Natural killer cell (primary cell): Measurements from ENCODE around the gene RBM15B. TPM values are rescaled to one million over a fixed set of nuclear protein-coding genes. Genes with fewer than 3 reads are reported as not detected.

ENCODE experiments used
- ATAC-seq, 3 donors: fragments of 150-1000 bp in 2 of 3; fragments of 200-7000 bp in 1 of 3; cut with Tn5 transposase; 1 replicate in 1 of 3; 2 replicates in 2 of 3; pipeline ENCODE4 v1.10.0; 2021; ENCODE audit warnings: mild to moderate bottlenecking in 2 of 3, moderate library complexity in 2 of 3
- DNase-seq, 2 donors: peaks; one replicate each; pipeline versions ENCODE4 v3.0.0 to v3.0.0-alpha.2; 2013 to 2021; ENCODE audit warnings: mixed read lengths in 1 of 2
- H3K27ac ChIP-seq: one replicate; pipeline ENCODE4 v1.5.1; 2013; ENCODE audit warnings: mild to moderate bottlenecking, low read length
- H3K27me3 ChIP-seq: one replicate; pipeline ENCODE4 v1.6.1; 2013; ENCODE audit warnings: low read length; ENCODE audit not compliant: control insufficient read depth, insufficient read depth
- H3K36me3 ChIP-seq: one replicate; pipeline ENCODE4 v1.6.1; 2013; ENCODE audit warnings: low read length; ENCODE audit not compliant: control insufficient read depth, insufficient read depth
- H3K4me1 ChIP-seq: one replicate; pipeline ENCODE4 v1.6.1; 2013; ENCODE audit warnings: low read length; ENCODE audit not compliant: control insufficient read depth, insufficient read depth
- H3K4me3 ChIP-seq: one replicate; pipeline ENCODE4 v1.5.1; 2013; ENCODE audit warnings: low read length
- H3K9me3 ChIP-seq: one replicate; pipeline ENCODE4 v1.6.1; 2013; ENCODE audit warnings: low read length; ENCODE audit not compliant: control insufficient read depth, insufficient read depth
- H3K27ac Mint-ChIP-seq, 2 donors: one replicate each; pipeline ENCODE4 v1.8.0; 2022; ENCODE audit warnings: mild to moderate bottlenecking in 2 of 2, mixed read lengths in 2 of 2, moderate library complexity in 1 of 2
- H3K27me3 Mint-ChIP-seq, 2 donors: one replicate each; pipeline ENCODE4 v1.8.0; 2022; ENCODE audit warnings: low read depth in 2 of 2, mixed read lengths in 2 of 2
- H3K36me3 Mint-ChIP-seq: one replicate; pipeline ENCODE4 v1.8.0; 2022; ENCODE audit warnings: mixed read lengths
- H3K4me1 Mint-ChIP-seq, 2 donors: one replicate each; pipeline ENCODE4 v1.8.0; 2022; ENCODE audit warnings: mixed read lengths in 2 of 2
- H3K4me3 Mint-ChIP-seq: one replicate; pipeline ENCODE4 v1.8.0; 2022; ENCODE audit warnings: mild to moderate bottlenecking, moderate library complexity, mixed read lengths
- H3K9me3 Mint-ChIP-seq, 2 donors: one replicate each; pipeline ENCODE4 v1.8.0; 2022; ENCODE audit warnings: mixed read lengths in 2 of 2
- CTCF ChIP-seq: fragments of 200-600 bp; IDR thresholded peaks from one replicate; pipeline ENCODE4 v1.8.0; 2022; ENCODE audit warnings: antibody characterized with exemption
- WGBS: methylation state at CpG from one replicate; pipeline ENCODE4 v1.1.7; 2013; ENCODE audit warnings: missing lambda C conversion rate; ENCODE audit not compliant: insufficient coverage; 5-methylcytosine and 5-hydroxymethylcytosine counted together
- intact Hi-C: fragments of 100-400 bp; cut with micrococcal nuclease; formaldehyde crosslinking; loops from one replicate; pipeline ENCODE4 v1.14.2; 2022
- total RNA-seq, 4 donors: library from RNA; stranded (reverse); fragments of 120-200 nt in 1 of 4; gene quantifications; one replicate each; pipeline versions ENCODE4 v1.2.3 to v1.2.4, GENCODE V29; 2013 to 2022

The RBM15B gene
- total RNA-seq, 3 donors from 2014 or later (not counting 1 experiment from before 2014, with no cell fraction given): 23.7 to 29.0 (median 28.6) TPM

GRCh38 chr3:51398595-51399310, 7.7 kb downstream of the RBM15B start:
- intact Hi-C loops: no loop called here

GRCh38 chr3:51400166-51400565, 9.1 kb downstream of the RBM15B start:
- Mint-ChIP-seq H3K36me3 (no peaks in the 10 kb centered on the region), H3K27ac (peak overlapping the region in 1 of 2 donors; percentile 10), H3K4me1 (peaks cover 6 to 16% of the 10 kb centered on the region in 2 donors), H3K9me3 (no peaks in the 10 kb centered on the region), H3K27me3 (no peaks in the 10 kb centered on the region), H3K4me3 (no peak overlapping the region)
- H3K4me1 ChIP-seq: peaks cover 13% of the 10 kb centered on the region
- no peak for ATAC-seq
- intact Hi-C loops: no loop called here
- no peaks in the 10 kb centered on the region for H3K9me3 ChIP-seq
- H3K36me3 ChIP-seq: peaks cover 63% of the 10 kb centered on the region
- WGBS: 61% methylated on average over 4 of the region's 4 CpGs
- no peaks in the 10 kb centered on the region for H3K27me3 ChIP-seq
- H3K4me3 ChIP-seq: no peak overlapping the region
- DNase-seq: no peak
- H3K27ac ChIP-seq: no peak overlapping the region
- TF ChIP-seq CTCF: no peak

More at GRCh38 chr3:51398595-51399310, 7.7 kb downstream of the RBM15B start:
- Histone ChIP-seq H3K27me3 (no peaks in the 10 kb centered on the region), H3K4me1 (peaks cover 19% of the 10 kb centered on the region), H3K4me3 (no peak overlapping the region), H3K27ac (no peak overlapping the region), H3K36me3 (peaks cover 76% of the 10 kb centered on the region), H3K9me3 (no peaks in the 10 kb centered on the region)
- 89% methylated on average over 8 of the region's 8 CpGs for whole genome bisulfite sequencing
- TF ChIP-seq CTCF: no peak
- H3K36me3 Mint-ChIP-seq: peaks cover 6% of the 10 kb centered on the region
- peak overlapping the region in 1 of 2 donors; percentile 8 for H3K27ac Mint-ChIP-seq
- H3K27me3 Mint-ChIP-seq: no peaks in the 10 kb centered on the region
- ATAC-seq (no peak), DNase-seq (no peak)
- no peak overlapping the region for H3K4me3 Mint-ChIP-seq
- peaks cover 15 to 30% of the 10 kb centered on the region in 2 donors for H3K4me1 Mint-ChIP-seq
- no peaks in the 10 kb centered on the region for H3K9me3 Mint-ChIP-seq

- 88% methylated on average over 4 of the region's 4 CpGs for WGBS
- no peak for ATAC-seq
- TF ChIP-seq CTCF: no peak
- Histone ChIP-seq H3K4me1 (peaks cover under 1% of the 10 kb centered on the region), H3K36me3 (peaks cover 49% of the 10 kb centered on the region), H3K27ac (no peak overlapping the region), H3K9me3 (no peaks in the 10 kb centered on the region), H3K4me3 (no peak overlapping the region), H3K27me3 (no peaks in the 10 kb centered on the region)
- Mint-ChIP-seq H3K9me3 (no peaks in the 10 kb centered on the region), H3K27me3 (no peaks in the 10 kb centered on the region), H3K4me1 (peaks cover 9 to 10% of the 10 kb centered on the region in 2 donors), H3K4me3 (no peak overlapping the region), H3K27ac (no peak overlapping the region), H3K36me3 (no peaks in the 10 kb centered on the region)
- intact Hi-C loops: no loop called here
- DNase-seq: no peak
Measured at GRCh38 chr3:51401735-51402134, 10.7 kb downstream of the RBM15B start.

GRCh38 chr3:51403675-51404074, 12.6 kb downstream of the RBM15B start:
- no peak overlapping the region for H3K4me3 Mint-ChIP-seq
- Histone ChIP-seq H3K27ac (no peak overlapping the region), H3K27me3 (no peaks in the 10 kb centered on the region), H3K9me3 (no peaks in the 10 kb centered on the region), H3K4me1 (no peaks in the 10 kb centered on the region), H3K4me3 (no peak overlapping the region), H3K36me3 (peaks cover 37% of the 10 kb centered on the region)
- H3K27ac Mint-ChIP-seq: no peak overlapping the region
- no peak for ATAC-seq
- H3K27me3 Mint-ChIP-seq: no peaks in the 10 kb centered on the region
- H3K4me1 Mint-ChIP-seq: peaks cover 7 to 10% of the 10 kb centered on the region in 2 donors
- no peak for DNase-seq
- no peaks in the 10 kb centered on the region for H3K36me3 Mint-ChIP-seq
- TF ChIP-seq CTCF: no peak
- no peaks in the 10 kb centered on the region for H3K9me3 Mint-ChIP-seq
- intact Hi-C loops: no loop called here
